ENCODE results near the gene ERI3.

- TF ChIP-seq EZH2 (IDR thresholded peaks at IDR 0.05) (no peak), CTCF (IDR thresholded peaks at IDR 0.05) (no peak)
Measured at GRCh38 chr1:44390277-44390676, 35.2 kb upstream of the ERI3 start.
